Activated CD4-positive, alpha-beta T cell treated with anti-CD3 and anti-CD28 coated beads, Interleukin-2, amount 10 ng/mL, durations not matched to agents 7 days and 5 days (primary cell): ENCODE data around the gene LRRN4CL. TPM values are rescaled to one million over a fixed set of nuclear protein-coding genes. Genes with fewer than 3 reads are reported as not detected.
A peak's percentile ranks its signal among the peaks of the same experiment; 100 is the strongest.
"Not testable (repeated sequence)": the region's sequence is repeated elsewhere in the genome, so short reads cannot be mapped to it uniquely, and the experiment has no call there.

Experiments
- CTCF ChIA-PET: fragments of 350-600 bp; sonication (Branson Sonifier 250); formaldehyde crosslinking; loops from one replicate; lab custom pipeline; 2021; ENCODE audit warnings: antibody characterized with exemption; lab: Charles Lee
- POLR2A ChIA-PET: fragments of 350-600 bp; sonication (Branson Sonifier 250); formaldehyde crosslinking; loops from one replicate; lab custom pipeline; 2021; ENCODE audit warnings: antibody characterized with exemption; lab: Charles Lee
- DNase-seq: peaks from one replicate; pipeline ENCODE4 v3.0.0-alpha.2; 2020
- H3K27ac Mint-ChIP-seq: one replicate; pipeline ENCODE4 v1.8.0; 2021; ENCODE audit warnings: mild to moderate bottlenecking, moderate library complexity, mixed read lengths
- H3K27me3 Mint-ChIP-seq: one replicate; pipeline ENCODE4 v1.8.0; 2021; ENCODE audit warnings: mixed read lengths
- H3K36me3 Mint-ChIP-seq: one replicate; pipeline ENCODE4 v1.8.0; 2021; ENCODE audit warnings: low read depth, mixed read lengths
- H3K4me1 Mint-ChIP-seq: one replicate; pipeline ENCODE4 v1.8.0; 2021; ENCODE audit warnings: mixed read lengths
- H3K4me3 Mint-ChIP-seq: one replicate; pipeline ENCODE4 v1.8.0; 2021; ENCODE audit warnings: mild to moderate bottlenecking, moderate library complexity, mixed read lengths
- H3K9me3 Mint-ChIP-seq: one replicate; pipeline ENCODE4 v1.8.0; 2021; ENCODE audit warnings: mixed read lengths
- total RNA-seq, 2 experiments: library from RNA; stranded (reverse); gene quantifications; one replicate each; pipeline ENCODE4 v1.2.3, GENCODE V29; 2021

LRRN4CL gene
- total RNA-seq, 2 experiments from 2014 or later, result 0.17 to 0.40 TPM

GRCh38 chr11:62708793-62709192, 19.5 kb upstream of the LRRN4CL start:
- Mint-ChIP-seq H3K27me3 (no peaks in the 10 kb centered on the region), H3K36me3 (peaks cover 42% of the 10 kb centered on the region), H3K9me3 (no peaks in the 10 kb centered on the region), H3K4me3 (peak overlapping the region; percentile 79), H3K4me1 (peaks cover 71% of the 10 kb centered on the region), H3K27ac (peak overlapping the region; percentile 93)
- ChIA-PET POLR2A (interaction anchor here (0.7 to 1.0 kb wide), 4 partner anchors 19 to 1158 kb away, joined by 3 to 4 read pairs (median 3); partner anchors contain the start of genes HNRNPUL2 and SLC3A2), CTCF (interaction anchor here (0.6 to 2.5 kb wide), 13 partner anchors 9 to 284 kb away, joined by 3 to 10 read pairs (median 3); partner anchors contain the start of genes B3GAT3, SLC3A2 and TUT1)
- peak; percentile 60 for DNase-seq

- CTCF ChIA-PET, result interaction anchor here (0.6 to 3.1 kb wide), 13 partner anchors 8 to 284 kb away, joined by 3 to 15 read pairs (median 3); partner anchors contain the start of genes B3GAT3, SLC3A2, TMEM179B and TUT1
- Mint-ChIP-seq H3K9me3 (no peaks in the 10 kb centered on the region), H3K4me1 (peaks cover 67% of the 10 kb centered on the region), H3K27me3 (no peaks in the 10 kb centered on the region), H3K27ac (peak overlapping the region; percentile 93), H3K36me3 (peaks cover 39% of the 10 kb centered on the region), H3K4me3 (peak overlapping the region; percentile 79)
- DNase-seq, result no peak
- POLR2A ChIA-PET, result interaction anchor here (0.7 kb wide), 1 partner anchor 1159 kb away, joined by 3 read pairs; no protein-coding TSS in a partner anchor
Observed at GRCh38 chr11:62708392-62708791, 19.1 kb upstream of the LRRN4CL start.

GRCh38 chr11:62707277-62707861, 18.0 kb upstream of the LRRN4CL start, which contains the start of the genes BSCL2 and GNG3:
BSCL2 (minus strand) TSS chr11:62707424; CDS start chr11:62707195, 229 bp downstream.
GNG3 (plus strand) TSS chr11:62707676; CDS start chr11:62708296, 620 bp downstream.
- DNase-seq, result peak; percentile 10
- ChIA-PET CTCF (interaction anchor here (0.6 to 3.1 kb wide), 8 partner anchors 27 to 173 kb away, joined by 3 to 15 read pairs (median 4); partner anchors contain the start of genes LBHD1, SLC3A2, TMEM179B and UQCC3), POLR2A (no interaction called here)
- no peaks in the 10 kb centered on the region for H3K27me3 Mint-ChIP-seq
- peak within 1 kb of the TSS; percentile 88 for H3K4me3 Mint-ChIP-seq
- peaks cover 57% of the 10 kb centered on the region for H3K4me1 Mint-ChIP-seq
- peaks cover 32% of the 10 kb centered on the region for H3K36me3 Mint-ChIP-seq
- no peaks in the 10 kb centered on the region for H3K9me3 Mint-ChIP-seq
- H3K27ac Mint-ChIP-seq, result peak within 1 kb of the TSS; percentile 93

- no peaks in the 10 kb centered on the region for H3K27me3 Mint-ChIP-seq
- no peak for DNase-seq
- H3K36me3 Mint-ChIP-seq, result peaks cover 32% of the 10 kb centered on the region
- peaks cover 53% of the 10 kb centered on the region for H3K4me1 Mint-ChIP-seq
- no peaks in the 10 kb centered on the region for H3K9me3 Mint-ChIP-seq
- peak overlapping the region; percentile 88 for H3K4me3 Mint-ChIP-seq
- ChIA-PET CTCF (interaction anchor here (0.6 to 3.1 kb wide), 10 partner anchors 8 to 174 kb away, joined by 3 to 15 read pairs (median 4); partner anchors contain the start of genes LBHD1, SLC3A2, TMEM179B and UQCC3), POLR2A (interaction anchor here (0.6 kb wide), 1 partner anchor 35 kb away, joined by 3 read pairs; the partner anchor contains the start of gene LBHD1)
- H3K27ac Mint-ChIP-seq, result peak overlapping the region; percentile 72
Observed at GRCh38 chr11:62706850-62707247, 17.5 kb upstream of the LRRN4CL start.

- Mint-ChIP-seq H3K27me3 (no peaks in the 10 kb centered on the region), H3K9me3 (no peaks in the 10 kb centered on the region), H3K27ac (peak overlapping the region; percentile 81), H3K4me1 (peaks cover 49% of the 10 kb centered on the region), H3K36me3 (peaks cover 34% of the 10 kb centered on the region), H3K4me3 (peak overlapping the region; percentile 88)
- CTCF ChIA-PET, result interaction anchor here (0.7 to 3.1 kb wide), 17 partner anchors 9 to 311 kb away, joined by 3 to 15 read pairs (median 3); partner anchors contain the start of genes LBHD1, SLC3A2, TMEM179B and TUT1
- POLR2A ChIA-PET, result interaction anchor here (0.6 to 0.7 kb wide), 2 partner anchors 21 to 34 kb away, joined by 3 read pairs; partner anchors contain the start of genes HNRNPUL2 and LBHD1
- DNase-seq, result peak; percentile 94
Observed at GRCh38 chr11:62705880-62706849, 16.8 kb upstream of the LRRN4CL start.

- Mint-ChIP-seq H3K9me3 (no peaks in the 10 kb centered on the region), H3K27me3 (no peaks in the 10 kb centered on the region), H3K27ac (peak overlapping the region; percentile 81), H3K36me3 (peaks cover 33% of the 10 kb centered on the region), H3K4me1 (peaks cover 44% of the 10 kb centered on the region), H3K4me3 (peak overlapping the region; percentile 88)
- ChIA-PET CTCF (interaction anchor here (0.7 to 3.1 kb wide), 12 partner anchors 11 to 310 kb away, joined by 3 to 15 read pairs (median 3); partner anchors contain the start of genes TMEM179B, TUT1 and UBXN1), POLR2A (interaction anchor here (0.7 kb wide), 1 partner anchor 21 kb away, joined by 3 read pairs; the partner anchor contains the start of gene HNRNPUL2)
- DNase-seq, result no peak
Observed at GRCh38 chr11:62705413-62705812, 16.1 kb upstream of the LRRN4CL start.

GRCh38 chr11:62703921-62704320, 14.6 kb upstream of the LRRN4CL start:
- POLR2A ChIA-PET, H3K27me3 Mint-ChIP-seq, DNase-seq, H3K4me3 Mint-ChIP-seq, H3K9me3 Mint-ChIP-seq, H3K27ac Mint-ChIP-seq: not testable (repeated sequence)
- CTCF ChIA-PET, result interaction anchor here (0.7 to 2.3 kb wide), 3 partner anchors 10 to 71 kb away, joined by 4 to 11 read pairs (median 4); no protein-coding TSS in a partner anchor
- peaks cover 24% of the 10 kb centered on the region for H3K36me3 Mint-ChIP-seq
- peaks cover 38% of the 10 kb centered on the region for H3K4me1 Mint-ChIP-seq

- DNase-seq, result no peak
- Mint-ChIP-seq H3K4me1 (peaks cover 21% of the 10 kb centered on the region), H3K36me3 (peaks cover 25% of the 10 kb centered on the region), H3K4me3 (no peak overlapping the region), H3K9me3 (no peaks in the 10 kb centered on the region), H3K27ac (no peak overlapping the region), H3K27me3 (no peaks in the 10 kb centered on the region)
- CTCF ChIA-PET, result interaction anchor here (1.2 to 1.4 kb wide), 2 partner anchors 10 to 108 kb away, joined by 3 to 6 read pairs; no protein-coding TSS in a partner anchor
- POLR2A ChIA-PET, result no interaction called here
Observed at GRCh38 chr11:62702246-62702645, 12.9 kb upstream of the LRRN4CL start.

- Mint-ChIP-seq H3K4me1 (peaks cover 5% of the 10 kb centered on the region), H3K4me3 (no peak overlapping the region), H3K27ac (no peak overlapping the region), H3K36me3 (peaks cover 13% of the 10 kb centered on the region), H3K9me3 (no peaks in the 10 kb centered on the region), H3K27me3 (no peaks in the 10 kb centered on the region)
- POLR2A ChIA-PET, result interaction anchor here (0.7 kb wide), 1 partner anchor 124 kb away, joined by 3 read pairs; no protein-coding TSS in a partner anchor
- CTCF ChIA-PET, result interaction anchor here (0.7 to 2.8 kb wide), 11 partner anchors 9 to 300 kb away, joined by 3 to 16 read pairs (median 5); partner anchors contain the start of genes LBHD1, TUT1 and UQCC3
- peak; percentile 83 for DNase-seq
Observed at GRCh38 chr11:62694455-62695167, 5.3 kb upstream of the LRRN4CL start.

GRCh38 chr11:62693624-62694023, 4.3 kb upstream of the LRRN4CL start:
- H3K27me3 Mint-ChIP-seq, result not testable (repeated sequence)
- POLR2A ChIA-PET, result interaction anchor here (0.6 kb wide), 1 partner anchor 979 kb away, joined by 3 read pairs; no protein-coding TSS in a partner anchor

GRCh38 chr11:62688491-62688890, 839 bp downstream of the LRRN4CL start:
- no peak overlapping the region for H3K4me3 Mint-ChIP-seq
- no peaks in the 10 kb centered on the region for H3K4me1 Mint-ChIP-seq
- peaks cover 10% of the 10 kb centered on the region for H3K27me3 Mint-ChIP-seq
- DNase-seq, result no peak
- H3K9me3 Mint-ChIP-seq, result no peaks in the 10 kb centered on the region
- peaks cover 14% of the 10 kb centered on the region for H3K36me3 Mint-ChIP-seq
- POLR2A ChIA-PET, result no interaction called here
- CTCF ChIA-PET, result no interaction called here
- no peak overlapping the region for H3K27ac Mint-ChIP-seq

More at GRCh38 chr11:62693624-62694023, 4.3 kb upstream of the LRRN4CL start:
- not testable (repeated sequence) for H3K27ac Mint-ChIP-seq, H3K4me1 Mint-ChIP-seq, H3K9me3 Mint-ChIP-seq, DNase-seq, H3K4me3 Mint-ChIP-seq
- CTCF ChIA-PET, result interaction anchor here (0.6 to 2.8 kb wide), 9 partner anchors 8 to 353 kb away, joined by 3 to 16 read pairs (median 6); partner anchors contain the start of genes LBHD1, TUT1 and UQCC3
- H3K36me3 Mint-ChIP-seq, result peaks cover 13% of the 10 kb centered on the region
